Adrenal gland (tissue), 12 donors: ENCODE data around the gene TYRO3. TPM values are rescaled to one million over a fixed set of nuclear protein-coding genes. Genes with fewer than 3 reads are reported as not detected.

Experiments
- DNase-seq, 7 donors: peaks; one replicate each; pipeline ENCODE4 v3.0.0-alpha.2; 2019 to 2020
- H3K27ac ChIP-seq, 5 donors: fragments of 200-600 bp; sonication (generic) in 4 of 5; 1 replicate in 3 of 5; 2 replicates in 2 of 5; pipeline versions ENCODE4 v1.5.1 to v1.8.0; 2016 to 2020; ENCODE audit warnings: mild to moderate bottlenecking in 1 of 5
- H3K27me3 ChIP-seq: fragments of 200-600 bp; 2 replicates; pipeline ENCODE4 v1.8.0; 2021
- H3K36me3 ChIP-seq, 2 donors: fragments of 200-600 bp; replicated peaks in 1 of 2; 1 replicate in 1 of 2; 2 replicates in 1 of 2; pipeline versions ENCODE4 v1.5.1 to v1.8.0; 2018 to 2022
- H3K4me1 ChIP-seq, 2 donors: fragments of 200-600 bp; replicated peaks in 1 of 2; 1 replicate in 1 of 2; 2 replicates in 1 of 2; pipeline versions ENCODE4 v1.5.1 to v1.8.0; 2018 to 2021
- H3K4me3 ChIP-seq, 4 donors: fragments of 200-600 bp; sonication (generic) in 3 of 4; one replicate each; pipeline ENCODE4 v1.5.1; 2016 to 2018
- H3K9me3 ChIP-seq, 3 donors: fragments of 200-600 bp; sonication (generic) in 1 of 3; replicated peaks in 1 of 3; 1 replicate in 2 of 3; 2 replicates in 1 of 3; pipeline versions ENCODE4 v1.5.1 to v1.8.0; 2016 to 2021
- POLR2A ChIP-seq, 2 donors: fragments of 450-650 bp; IDR thresholded peaks; one replicate each; pipeline ENCODE4 v1.6.1; 2017; ENCODE audit warnings: antibody characterized with exemption in 2 of 2, mild to moderate bottlenecking in 2 of 2, moderate library complexity in 1 of 2
- WGBS, 4 donors: extraction: QIAGEN DNeasy Blood & Tissue Kit in 2 of 4; methylation state at CpG; one replicate each; pipeline versions ENCODE4 v1.1.5 to v1.1.7; 2013 to 2017; 5-methylcytosine and 5-hydroxymethylcytosine counted together
- intact Hi-C, 2 donors: fragments of 100-400 bp; cut with DNase I; formaldehyde crosslinking; loops; one replicate each; pipeline versions ENCODE4 v1.14.1 to v1.15.0; 2022 to 2023
- polyA plus RNA-seq, 3 donors: library from polyadenylated mRNA; stranded (reverse); fragments of 200-250 nt in 2 of 3; fragments of 350-450 nt in 1 of 3; fragmentation: Illumina TruSeq in 1 of 3; extraction: RNeasy Lipid Tissue Mini Kit (QIAGEN cat#74804) in 1 of 3; gene quantifications; one replicate each; pipeline ENCODE4 v1.2.3, GENCODE V29; 2013 to 2014
- total RNA-seq, 9 donors: library from RNA; depleted of rRNA in 4 of 9; stranded (reverse); fragments of >200 nt in 4 of 9; fragments of 120-200 nt in 1 of 9; fragmentation: NEBNext Ultra II Directional in 1 of 9; extraction: Animal tissue kit (Norgen Biotek cat#: 25700) in 1 of 9; gene quantifications; one replicate each; pipeline versions ENCODE4 v1.1.0 to v1.2.4, GENCODE V29; 2013 to 2023
- TF ChIP-seq, protein P1 (sequence below), 6 experiments: fragments of 450-650 bp in 4 of 6; fragments of 200-600 bp in 2 of 6; sonication (generic) in 1 of 6; IDR thresholded peaks; 1 replicate in 5 of 6; 2 replicates in 1 of 6; pipeline versions ENCODE4 v1.5.1 to v1.8.0; 2016 to 2021; ENCODE audit warnings: antibody characterized with exemption in 6 of 6, mild to moderate bottlenecking in 2 of 6, moderate library complexity in 1 of 6
- donor health status: healthy with polysubstance abuse.
- donor health status: Bipolar disorder and iron deficiency.
- donor health status: DM: yes; HTN: yes; CAD: no.
- donor health status: DM: no; HTN: no; CAD: no.
- donor health status: DM: no; HTN: no; CAD: no.
- donor health status: DM: yes; HTN: yes; CAD: no.

The TYRO3 gene
- total and polyA plus RNA-seq, 12 donors = 8.8 to 44.6 (median 16.9) TPM

DNA sequence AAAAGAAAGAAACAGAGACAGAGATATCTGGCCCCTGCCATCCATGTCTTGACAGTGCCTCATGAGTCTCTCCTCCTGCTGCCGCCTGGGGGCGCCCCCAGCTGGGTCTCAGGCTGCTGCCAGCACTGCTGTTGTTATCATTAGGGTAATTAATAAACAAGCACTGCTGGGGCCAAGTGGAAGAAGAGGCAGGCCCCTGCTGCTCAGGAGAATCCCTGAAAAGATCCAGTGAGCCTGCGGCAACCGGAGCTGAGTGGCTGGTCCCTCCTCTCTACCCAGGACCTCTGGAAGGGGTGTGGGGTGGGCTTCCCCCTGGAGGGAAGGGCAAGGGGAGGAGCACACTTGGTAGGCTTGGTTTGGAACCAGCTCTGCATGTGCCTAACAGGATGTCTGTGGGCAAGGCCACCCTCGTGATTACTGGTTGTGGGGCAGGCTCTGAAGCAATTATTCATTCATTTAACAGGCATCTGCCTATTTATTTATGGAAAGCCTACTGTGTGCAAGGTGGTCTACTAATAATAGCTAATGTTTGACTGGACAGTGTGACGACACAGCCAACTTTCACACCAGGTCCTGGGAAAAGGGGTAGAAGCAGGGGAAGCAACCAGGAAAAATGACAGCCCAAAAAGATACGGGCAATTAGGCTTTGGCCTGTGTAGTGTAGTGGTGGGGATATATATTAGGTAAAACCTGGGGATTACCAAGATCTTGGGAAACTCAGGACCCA, 1.2 kb upstream of the TYRO3 start:
- intact Hi-C loops = loop anchor here in 1 of 2 donors (5.0 kb wide), 1 partner anchor 254 kb away; no protein-coding TSS in a partner anchor
- H3K9me3 ChIP-seq = no peaks in the 10 kb centered on the region
- H3K4me3 ChIP-seq = peak overlapping the region in 1 of 4 donors; percentile 88
- peak; percentile 70 to 87 (median 80) for DNase-seq
- 4 to 7% (median 6%) methylated on average over 6 to 7 of the region's 7 CpGs for WGBS, 4 donors
- H3K36me3 ChIP-seq = no peaks in the 10 kb centered on the region
- H3K27me3 ChIP-seq = no peaks in the 10 kb centered on the region
- peaks cover 9 to 22% of the 10 kb centered on the region in 2 donors for H3K4me1 ChIP-seq
- peak overlapping the region in 3 of 5 donors; percentile 27 to 72 (median 39) for H3K27ac ChIP-seq
- TF ChIP-seq POLR2A (IDR thresholded peaks at IDR 0.05) = no peak
- TF ChIP-seq, protein P1, sequence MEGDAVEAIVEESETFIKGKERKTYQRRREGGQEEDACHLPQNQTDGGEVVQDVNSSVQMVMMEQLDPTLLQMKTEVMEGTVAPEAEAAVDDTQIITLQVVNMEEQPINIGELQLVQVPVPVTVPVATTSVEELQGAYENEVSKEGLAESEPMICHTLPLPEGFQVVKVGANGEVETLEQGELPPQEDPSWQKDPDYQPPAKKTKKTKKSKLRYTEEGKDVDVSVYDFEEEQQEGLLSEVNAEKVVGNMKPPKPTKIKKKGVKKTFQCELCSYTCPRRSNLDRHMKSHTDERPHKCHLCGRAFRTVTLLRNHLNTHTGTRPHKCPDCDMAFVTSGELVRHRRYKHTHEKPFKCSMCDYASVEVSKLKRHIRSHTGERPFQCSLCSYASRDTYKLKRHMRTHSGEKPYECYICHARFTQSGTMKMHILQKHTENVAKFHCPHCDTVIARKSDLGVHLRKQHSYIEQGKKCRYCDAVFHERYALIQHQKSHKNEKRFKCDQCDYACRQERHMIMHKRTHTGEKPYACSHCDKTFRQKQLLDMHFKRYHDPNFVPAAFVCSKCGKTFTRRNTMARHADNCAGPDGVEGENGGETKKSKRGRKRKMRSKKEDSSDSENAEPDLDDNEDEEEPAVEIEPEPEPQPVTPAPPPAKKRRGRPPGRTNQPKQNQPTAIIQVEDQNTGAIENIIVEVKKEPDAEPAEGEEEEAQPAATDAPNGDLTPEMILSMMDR (IDR thresholded peaks at IDR 0.05) = peak; percentile 69 to 88 (median 80)

DNA sequence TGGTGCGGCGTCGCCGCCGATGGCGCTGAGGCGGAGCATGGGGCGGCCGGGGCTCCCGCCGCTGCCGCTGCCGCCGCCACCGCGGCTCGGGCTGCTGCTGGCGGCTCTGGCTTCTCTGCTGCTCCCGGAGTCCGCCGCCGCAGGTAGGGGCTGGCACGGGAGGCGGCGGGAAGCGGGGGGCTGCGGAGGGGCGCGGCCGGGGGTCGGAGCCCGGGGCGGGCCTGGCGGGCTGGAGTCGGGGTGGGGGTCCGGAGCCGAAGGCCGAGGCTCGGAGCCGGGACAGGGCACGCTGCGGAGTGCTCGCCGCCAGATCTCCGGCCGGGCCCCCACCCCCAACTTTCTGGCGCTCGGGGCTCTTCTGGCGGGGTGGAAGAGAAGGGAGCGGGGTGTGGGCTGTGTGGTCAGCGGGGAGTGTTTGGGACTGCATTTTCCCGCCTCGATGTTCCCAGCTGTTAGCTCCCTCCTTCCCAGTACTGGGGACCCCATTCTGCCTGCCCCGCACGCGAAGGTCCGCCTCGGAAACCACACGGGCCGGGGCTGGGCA, 299 bp downstream of the TYRO3 start:
- DNase-seq = no peak
- H3K9me3 ChIP-seq = no peaks in the 10 kb centered on the region
- peak overlapping the region in 3 of 4 donors; percentile 25 to 88 (median 59) for H3K4me3 ChIP-seq
- H3K4me1 ChIP-seq = peaks cover 11 to 27% of the 10 kb centered on the region in 2 donors
- TF ChIP-seq POLR2A (IDR thresholded peaks at IDR 0.05) = no peak
- TF ChIP-seq, protein P1 (IDR thresholded peaks at IDR 0.05) = no peak
- H3K27me3 ChIP-seq = no peaks in the 10 kb centered on the region
- WGBS, 4 donors = 2 to 6% (median 3%) methylated on average over 7 to 60 of the region's 60 CpGs
- H3K36me3 ChIP-seq = no peaks in the 10 kb centered on the region
- peak overlapping the region in 3 of 5 donors; percentile 21 to 72 (median 27) for H3K27ac ChIP-seq
- intact Hi-C loops = loop anchor here in 1 of 2 donors (5.0 kb wide), 1 partner anchor 253 kb away; no protein-coding TSS in a partner anchor

DNA sequence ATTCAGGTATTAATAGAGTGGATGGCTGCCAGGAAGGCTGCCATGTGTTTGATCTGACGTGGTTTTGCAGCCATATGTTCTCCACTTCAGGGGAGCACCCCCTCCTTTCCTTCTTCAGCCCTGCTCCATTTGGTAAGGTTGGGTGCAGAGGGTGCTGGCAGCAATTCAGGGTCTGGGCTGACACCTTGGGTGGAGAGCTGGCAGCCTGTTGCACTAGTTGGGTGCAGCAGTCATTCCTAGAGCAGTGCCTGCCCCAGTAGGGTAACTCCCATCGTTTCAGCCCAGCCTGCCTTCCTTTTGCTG, 1.5 kb downstream of the TYRO3 start:
- Histone ChIP-seq H3K4me1 (peaks cover 16 to 31% of the 10 kb centered on the region in 2 donors), H3K27ac (no peak overlapping the region), H3K4me3 (no peak overlapping the region), H3K27me3 (no peaks in the 10 kb centered on the region), H3K9me3 (no peaks in the 10 kb centered on the region), H3K36me3 (no peaks in the 10 kb centered on the region)
- no peak for TF ChIP-seq POLR2A (IDR thresholded peaks at IDR 0.05)
- TF ChIP-seq, protein P1 (IDR thresholded peaks at IDR 0.05) = no peak
- intact Hi-C loops = loop anchor here in 1 of 2 donors (10.0 kb wide), 1 partner anchor 84 kb away; no protein-coding TSS in a partner anchor
- DNase-seq = no peak
- WGBS, 4 donors = 72 to 84% (median 80%) methylated on average over 2 of the region's 2 CpGs; no CpG with 5 or more reads in 1 of the 4 donors

DNA sequence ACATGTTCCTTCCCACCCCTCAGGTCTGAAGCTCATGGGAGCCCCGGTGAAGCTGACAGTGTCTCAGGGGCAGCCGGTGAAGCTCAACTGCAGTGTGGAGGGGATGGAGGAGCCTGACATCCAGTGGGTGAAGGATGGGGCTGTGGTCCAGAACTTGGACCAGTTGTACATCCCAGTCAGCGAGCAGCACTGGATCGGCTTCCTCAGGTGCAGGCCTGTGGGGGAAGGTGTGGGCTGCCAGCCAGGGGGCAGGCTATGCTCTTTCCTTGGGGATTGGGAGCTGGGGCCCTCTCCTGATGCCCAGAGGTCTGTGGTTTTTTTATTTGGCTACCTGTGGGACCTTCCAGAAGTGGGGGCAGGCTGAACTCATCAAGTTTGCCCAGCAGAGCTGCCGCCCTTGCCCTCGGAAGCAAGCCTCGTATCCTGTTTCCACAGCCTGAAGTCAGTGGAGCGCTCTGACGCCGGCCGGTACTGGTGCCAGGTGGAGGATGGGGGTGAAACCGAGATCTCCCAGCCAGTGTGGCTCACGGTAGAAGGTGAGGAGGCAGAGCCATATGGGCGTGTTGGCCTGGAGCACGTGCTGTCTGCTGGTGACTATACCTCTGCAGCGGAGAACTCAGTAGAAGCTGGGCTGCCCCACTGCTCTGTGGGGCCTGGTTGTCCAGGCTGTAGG, 2.2 kb downstream of the TYRO3 start:
- Histone ChIP-seq H3K4me3 (no peak overlapping the region), H3K27me3 (no peaks in the 10 kb centered on the region)
- TF ChIP-seq, protein P1 (IDR thresholded peaks at IDR 0.05) = no peak
- TF ChIP-seq POLR2A (IDR thresholded peaks at IDR 0.05) = no peak

More for the DNA sequence above, 2.2 kb downstream of the TYRO3 start:
- WGBS, 4 donors = 83 to 95% (median 89%) methylated on average over 8 to 16 of the region's 16 CpGs
- DNase-seq = no peak
- Histone ChIP-seq H3K36me3 (no peaks in the 10 kb centered on the region), H3K9me3 (no peaks in the 10 kb centered on the region), H3K27ac (no peak overlapping the region), H3K4me1 (peaks cover 16 to 31% of the 10 kb centered on the region in 2 donors)
- intact Hi-C loops = loop anchor here in 1 of 2 donors (10.0 kb wide), 1 partner anchor 84 kb away; no protein-coding TSS in a partner anchor
